IMR-90 (cell line): ENCODE results near the gene RALGPS1. TPM values are rescaled to one million over a fixed set of nuclear protein-coding genes. Genes with fewer than 3 reads are reported as not detected.

Source experiments
- ATAC-seq: fragments of 200-7000 bp; cut with Tn5 transposase; 2 replicates; pipeline ENCODE4 v1.9.1; 2020; ENCODE audit warnings: low read depth, mild to moderate bottlenecking, moderate library complexity
- BruUV-seq: library from RNA; stranded (reverse); fragments of 400-500 nt; replicated peaks from 2 replicates; lab custom pipeline; 2021; lab: Mats Ljungman, UMichigan
- CTCF ChIA-PET: fragments of 300-600 bp; formaldehyde crosslinking; extraction: SDS; loops from one replicate; lab custom pipeline; 2021; ENCODE audit warnings: antibody characterized with exemption; lab: Yijun Ruan, JAX
- POLR2A ChIA-PET: fragments of 300-600 bp; sonication (Branson Sonifier 250); formaldehyde crosslinking; loops from one replicate; lab custom pipeline; 2022; ENCODE audit warnings: antibody characterized with exemption; ENCODE audit not compliant: unreplicated experiment; lab: Charles Lee
- DNase-seq: peaks from one replicate; pipeline ENCODE4 v3.0.0; 2013
- H2AFZ ChIP-seq: replicated peaks from 2 replicates; pipeline ENCODE3; 2013; ENCODE audit warnings: low read length, mild to moderate bottlenecking; ENCODE audit not compliant: poor library complexity
- H2AK5ac ChIP-seq: 2 replicates; pipeline ENCODE4 v1.6.1; 2013; ENCODE audit warnings: low read depth, low read length, inconsistent platforms
- H2AK9ac ChIP-seq: replicated peaks from 2 replicates; pipeline ENCODE3; 2013; ENCODE audit warnings: mild to moderate bottlenecking, low read depth, low read length, moderate library complexity; ENCODE audit not compliant: poor library complexity
- H2BK120ac ChIP-seq: 2 replicates; pipeline ENCODE4 v1.6.1; 2013; ENCODE audit warnings: low read depth, low read length, inconsistent platforms
- H2BK15ac ChIP-seq: 3 replicates; pipeline ENCODE4 v1.6.1; 2013; ENCODE audit warnings: low read depth, low read length, inconsistent platforms
- H2BK20ac ChIP-seq: 2 replicates; pipeline ENCODE4 v1.6.1; 2013; ENCODE audit warnings: low read depth, mild to moderate bottlenecking, inconsistent platforms, low read length, moderate library complexity
- H2BK5ac ChIP-seq: 2 replicates; pipeline ENCODE4 v1.6.1; 2013; ENCODE audit warnings: mild to moderate bottlenecking, low read depth, low read length, inconsistent platforms; ENCODE audit not compliant: poor library complexity, severe bottlenecking
- H3K14ac ChIP-seq: replicated peaks from 2 replicates; pipeline ENCODE4 v1.6.1; 2013; ENCODE audit warnings: low read depth, low read length, inconsistent platforms
- H3K18ac ChIP-seq: 2 replicates; pipeline ENCODE4 v1.6.1; 2013; ENCODE audit warnings: low read depth, low read length, control low read depth
- H3K23ac ChIP-seq: 2 replicates; pipeline ENCODE4 v1.6.1; 2013; ENCODE audit warnings: low read depth, low read length, inconsistent platforms
- H3K27ac ChIP-seq: 2 replicates; pipeline ENCODE4 v1.5.1; 2013; ENCODE audit warnings: mild to moderate bottlenecking, control low read depth, low read length; ENCODE audit not compliant: insufficient read depth
- H3K27me3 ChIP-seq: 2 replicates; pipeline ENCODE4 v1.6.1; 2013; ENCODE audit warnings: low read length; ENCODE audit not compliant: control insufficient read depth, insufficient read depth
- H3K36me3 ChIP-seq: 2 replicates; pipeline ENCODE4 v1.6.1; 2013; ENCODE audit warnings: low read length, mixed read lengths; ENCODE audit not compliant: control insufficient read depth, insufficient read depth
- H3K4ac ChIP-seq: 2 replicates; pipeline ENCODE4 v1.6.1; 2013; ENCODE audit warnings: low read depth, low read length, inconsistent platforms
- H3K4me1 ChIP-seq: 2 replicates; pipeline ENCODE4 v1.6.1; 2013; ENCODE audit warnings: low read length, mixed read lengths; ENCODE audit not compliant: control insufficient read depth, insufficient read depth
- H3K4me2 ChIP-seq: 2 replicates; pipeline ENCODE4 v1.6.1; 2013; ENCODE audit warnings: low read depth, mild to moderate bottlenecking, control low read depth, low read length, moderate library complexity
- H3K4me3 ChIP-seq: 2 replicates; pipeline ENCODE4 v1.5.1; 2013; ENCODE audit warnings: low read depth, mild to moderate bottlenecking, control low read depth, low read length, moderate library complexity; ENCODE audit not compliant: insufficient read depth
- H3K56ac ChIP-seq: 2 replicates; pipeline ENCODE4 v1.6.1; 2013; ENCODE audit warnings: low read length, inconsistent platforms; ENCODE audit not compliant: insufficient read depth; ENCODE audit errors: extremely low read depth
- H3K79me1 ChIP-seq, 2 experiments: 2 replicates each; pipeline ENCODE4 v1.6.1; 2013; ENCODE audit warnings: low read length in 2 of 2, inconsistent platforms in 1 of 2, low read depth in 1 of 2
- H3K9ac ChIP-seq: 2 replicates; pipeline ENCODE4 v1.6.1; 2013; ENCODE audit warnings: low read depth, low read length, control low read depth
- H3K9me1 ChIP-seq: 2 replicates; pipeline ENCODE4 v1.6.1; 2013; ENCODE audit warnings: low read length, inconsistent platforms; ENCODE audit not compliant: insufficient read depth
- H3K9me3 ChIP-seq: 2 replicates; pipeline ENCODE4 v1.6.1; 2013; ENCODE audit warnings: low read length; ENCODE audit not compliant: control insufficient read depth, insufficient read depth
- H4K20me1 ChIP-seq: 2 replicates; pipeline ENCODE4 v1.6.1; 2013; ENCODE audit warnings: low read length, inconsistent platforms; ENCODE audit not compliant: insufficient read depth
- H4K5ac ChIP-seq: 2 replicates; pipeline ENCODE4 v1.6.1; 2013; ENCODE audit warnings: mild to moderate bottlenecking, low read depth, low read length, control low read depth
- H4K8ac ChIP-seq, 2 experiments: 2 replicates each; pipeline ENCODE4 v1.6.1; 2013; ENCODE audit warnings: low read depth in 2 of 2, low read length in 2 of 2, control low read depth in 1 of 2, inconsistent platforms in 1 of 2
- H4K91ac ChIP-seq: 2 replicates; pipeline ENCODE4 v1.6.1; 2013; ENCODE audit warnings: low read depth, low read length, inconsistent platforms; ENCODE audit not compliant: insufficient read depth
- BHLHE40 ChIP-seq: fragments of 150-350 bp; IDR thresholded peaks from 2 replicates; pipeline ENCODE4 v1.6.1; 2016; ENCODE audit warnings: mild to moderate bottlenecking, low read depth, low read length
- CEBPB ChIP-seq: IDR thresholded peaks from 2 replicates; pipeline ENCODE4 v1.6.1; 2012; ENCODE audit warnings: low read depth, low read length, improper control_type of control experiment
- CHD1 ChIP-seq: IDR thresholded peaks from 2 replicates; pipeline ENCODE4 v1.6.1; 2012; ENCODE audit warnings: low read depth, low read length, improper control_type of control experiment
- FOS ChIP-seq: fragments of 150-350 bp; IDR thresholded peaks from 2 replicates; pipeline ENCODE4 v1.6.1; 2016; ENCODE audit warnings: low read depth, low read length
- MAZ ChIP-seq: IDR thresholded peaks from 2 replicates; pipeline ENCODE4 v1.6.1; 2012; ENCODE audit warnings: low read depth, mild to moderate bottlenecking, low read length, improper control_type of control experiment, moderate library complexity, borderline replicate concordance
- NFE2L2 ChIP-seq: fragments of 150-350 bp; IDR thresholded peaks from 2 replicates; pipeline ENCODE4 v1.6.1; 2016; ENCODE audit warnings: low read depth, mild to moderate bottlenecking, low read length
- POLR2A ChIP-seq: IDR thresholded peaks from 2 replicates; pipeline ENCODE4 v1.6.1; 2012; ENCODE audit warnings: mild to moderate bottlenecking, low read depth, low read length
- RFX5 ChIP-seq: IDR thresholded peaks from 2 replicates; pipeline ENCODE4 v1.8.0; 2012; ENCODE audit warnings: low read depth, mild to moderate bottlenecking, low read length, moderate library complexity
- WGBS, 2 experiments: methylation state at CpG; one replicate each; pipeline versions ENCODE4 v1.1.5 to v1.1.7; 2013; ENCODE audit warnings: missing lambda C conversion rate in 2 of 2; ENCODE audit not compliant: insufficient read length in 1 of 2; ENCODE audit errors: extremely low coverage in 2 of 2; 5-methylcytosine and 5-hydroxymethylcytosine counted together
- dilution Hi-C: fragments of 300-500 bp; cut with HindIII; formaldehyde crosslinking; loops from one replicate; pipeline ENCODE4 v1.14.3; 2018; ENCODE audit warnings: low sequenced_read_pairs; ENCODE audit not compliant: unreplicated experiment
- in situ Hi-C: fragments of 300-500 bp; cut with MboI; formaldehyde crosslinking; loops from 3 replicates; pipeline ENCODE4 v1.14.3; 2019; ENCODE audit warnings: low sequenced_read_pairs, inconsistent platforms, mixed read lengths
- intact Hi-C: fragments of 100-400 bp; cut with micrococcal nuclease; formaldehyde crosslinking; loops from 2 replicates; pipeline ENCODE4 v1.10.0; 2022
- polyA plus RNA-seq, 3 experiments: library from polyadenylated mRNA; depleted of rRNA; stranded (reverse); fragments of >200 nt; gene quantifications; 2 replicates each; pipeline ENCODE4 v1.2.3, GENCODE V29; 2012; ENCODE audit warnings: low replicate concordance in 1 of 3
- total RNA-seq: library from RNA; depleted of rRNA; stranded (reverse); fragments of >200 nt; gene quantifications from 2 replicates; pipeline ENCODE4 v1.2.3, GENCODE V29; 2012
- TF ChIP-seq, protein P1 (sequence below): conservative IDR thresholded peaks from 2 replicates; pipeline ENCODE4 v1.5.1; 2012; ENCODE audit warnings: mild to moderate bottlenecking, low read depth, low read length, improper control_type of control experiment
- TF ChIP-seq, protein P2 (sequence below): fragments of 150-350 bp; IDR thresholded peaks from 2 replicates; pipeline ENCODE4 v1.6.1; 2016; ENCODE audit warnings: low read depth, mild to moderate bottlenecking, low read length, moderate library complexity, borderline replicate concordance

Gene RALGPS1
- total and polyA plus RNA-seq, 2 of the 4 experiments (the other 2 are of a cell fraction), result 0.90 to 2.8 TPM

DNA sequence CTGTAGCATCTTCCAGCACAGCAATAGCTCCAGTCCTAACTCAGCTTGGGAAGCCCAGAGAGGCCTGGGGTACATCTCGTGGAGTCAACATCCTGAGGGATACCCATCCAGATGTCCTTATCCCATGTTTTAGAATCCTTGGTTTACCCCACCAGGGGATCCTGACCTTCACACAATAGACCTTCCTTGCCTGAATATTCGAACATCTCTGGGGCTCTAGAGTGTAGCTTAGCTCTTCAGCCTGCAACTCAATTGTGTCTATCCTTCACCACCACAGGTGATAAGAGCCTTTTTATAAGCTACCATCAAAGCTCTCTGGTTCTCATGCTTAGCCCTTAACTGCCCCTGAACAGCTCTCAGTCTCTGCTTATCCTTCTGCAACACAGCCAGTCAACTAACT lies 7.5 kb upstream of the RALGPS1 start:
- peaks cover 32% of the 10 kb centered on the region for H3K27me3 ChIP-seq
- no peak overlapping the region for H3K56ac ChIP-seq
- H3K14ac ChIP-seq, result no peak overlapping the region
- H3K4me2 ChIP-seq, result no peak overlapping the region
- no peak overlapping the region for H4K5ac ChIP-seq
- no peak overlapping the region for H2AK5ac ChIP-seq
- no peak overlapping the region for H3K4ac ChIP-seq
- H3K4me1 ChIP-seq, result no peaks in the 10 kb centered on the region
- no peak overlapping the region for H2BK120ac ChIP-seq
- no peaks in the 10 kb centered on the region for H4K20me1 ChIP-seq
- DNase-seq (no peak), ATAC-seq (no peak)
- WGBS, 2 experiments, result 40% methylated on average over 1 of the region's 2 CpGs; no CpG with 5 or more reads in 1 of the 2 experiments
- H3K23ac ChIP-seq, result no peak overlapping the region
- H4K91ac ChIP-seq, result no peak overlapping the region
- H3K9me1 ChIP-seq, result no peaks in the 10 kb centered on the region
- H2BK20ac ChIP-seq, result no peak overlapping the region
- no peak overlapping the region for H2AFZ ChIP-seq
- H2BK15ac ChIP-seq, result no peak overlapping the region
- CTCF ChIA-PET, result no interaction called here
- no peaks in the 10 kb centered on the region for H3K36me3 ChIP-seq
- dilution Hi-C loops, result no loop called here
- H3K9me3 ChIP-seq, result no peaks in the 10 kb centered on the region
- no TSS peak for BruUV-seq
- TF ChIP-seq CHD1, result no peak
- no peak for TF ChIP-seq FOS
- TF ChIP-seq MAZ, result no peak
- TF ChIP-seq CEBPB, result no peak
- no peak for TF ChIP-seq RFX5
- TF ChIP-seq POLR2A, result no peak
- TF ChIP-seq, protein P1, sequence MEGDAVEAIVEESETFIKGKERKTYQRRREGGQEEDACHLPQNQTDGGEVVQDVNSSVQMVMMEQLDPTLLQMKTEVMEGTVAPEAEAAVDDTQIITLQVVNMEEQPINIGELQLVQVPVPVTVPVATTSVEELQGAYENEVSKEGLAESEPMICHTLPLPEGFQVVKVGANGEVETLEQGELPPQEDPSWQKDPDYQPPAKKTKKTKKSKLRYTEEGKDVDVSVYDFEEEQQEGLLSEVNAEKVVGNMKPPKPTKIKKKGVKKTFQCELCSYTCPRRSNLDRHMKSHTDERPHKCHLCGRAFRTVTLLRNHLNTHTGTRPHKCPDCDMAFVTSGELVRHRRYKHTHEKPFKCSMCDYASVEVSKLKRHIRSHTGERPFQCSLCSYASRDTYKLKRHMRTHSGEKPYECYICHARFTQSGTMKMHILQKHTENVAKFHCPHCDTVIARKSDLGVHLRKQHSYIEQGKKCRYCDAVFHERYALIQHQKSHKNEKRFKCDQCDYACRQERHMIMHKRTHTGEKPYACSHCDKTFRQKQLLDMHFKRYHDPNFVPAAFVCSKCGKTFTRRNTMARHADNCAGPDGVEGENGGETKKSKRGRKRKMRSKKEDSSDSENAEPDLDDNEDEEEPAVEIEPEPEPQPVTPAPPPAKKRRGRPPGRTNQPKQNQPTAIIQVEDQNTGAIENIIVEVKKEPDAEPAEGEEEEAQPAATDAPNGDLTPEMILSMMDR, result no peak
- TF ChIP-seq, protein P2, sequence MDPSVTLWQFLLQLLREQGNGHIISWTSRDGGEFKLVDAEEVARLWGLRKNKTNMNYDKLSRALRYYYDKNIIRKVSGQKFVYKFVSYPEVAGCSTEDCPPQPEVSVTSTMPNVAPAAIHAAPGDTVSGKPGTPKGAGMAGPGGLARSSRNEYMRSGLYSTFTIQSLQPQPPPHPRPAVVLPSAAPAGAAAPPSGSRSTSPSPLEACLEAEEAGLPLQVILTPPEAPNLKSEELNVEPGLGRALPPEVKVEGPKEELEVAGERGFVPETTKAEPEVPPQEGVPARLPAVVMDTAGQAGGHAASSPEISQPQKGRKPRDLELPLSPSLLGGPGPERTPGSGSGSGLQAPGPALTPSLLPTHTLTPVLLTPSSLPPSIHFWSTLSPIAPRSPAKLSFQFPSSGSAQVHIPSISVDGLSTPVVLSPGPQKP, result no peak
- TF ChIP-seq NFE2L2, result no peak
- no peak for TF ChIP-seq BHLHE40
- H3K18ac ChIP-seq, result no peak overlapping the region
- H3K27ac ChIP-seq, result no peak overlapping the region
- H3K9ac ChIP-seq, result no peak overlapping the region
- intact Hi-C loops, result no loop called here
- H3K79me1 ChIP-seq, result no peaks in the 10 kb centered on the region
- no peak overlapping the region for H2AK9ac ChIP-seq
- no peak overlapping the region for H2BK5ac ChIP-seq
- no peak overlapping the region for H4K8ac ChIP-seq
- in situ Hi-C loops, result no loop called here
- no peak overlapping the region for H3K4me3 ChIP-seq
- POLR2A ChIA-PET, result no interaction called here
